Stimulated activated CD4-positive, alpha-beta T cell treated with anti-CD3 and anti-CD28 coated beads, Interleukin-4, amount 100 ng/mL, for 4 hours (primary cell): ENCODE results near the gene DDX24.
A peak's percentile ranks its signal among the peaks of the same experiment; 100 is the strongest.

Experiments used
- DNase-seq, 2 experiments: peaks; one replicate each; pipeline ENCODE4 v3.0.0-alpha.2; 2020

Gene DDX24, protein sequence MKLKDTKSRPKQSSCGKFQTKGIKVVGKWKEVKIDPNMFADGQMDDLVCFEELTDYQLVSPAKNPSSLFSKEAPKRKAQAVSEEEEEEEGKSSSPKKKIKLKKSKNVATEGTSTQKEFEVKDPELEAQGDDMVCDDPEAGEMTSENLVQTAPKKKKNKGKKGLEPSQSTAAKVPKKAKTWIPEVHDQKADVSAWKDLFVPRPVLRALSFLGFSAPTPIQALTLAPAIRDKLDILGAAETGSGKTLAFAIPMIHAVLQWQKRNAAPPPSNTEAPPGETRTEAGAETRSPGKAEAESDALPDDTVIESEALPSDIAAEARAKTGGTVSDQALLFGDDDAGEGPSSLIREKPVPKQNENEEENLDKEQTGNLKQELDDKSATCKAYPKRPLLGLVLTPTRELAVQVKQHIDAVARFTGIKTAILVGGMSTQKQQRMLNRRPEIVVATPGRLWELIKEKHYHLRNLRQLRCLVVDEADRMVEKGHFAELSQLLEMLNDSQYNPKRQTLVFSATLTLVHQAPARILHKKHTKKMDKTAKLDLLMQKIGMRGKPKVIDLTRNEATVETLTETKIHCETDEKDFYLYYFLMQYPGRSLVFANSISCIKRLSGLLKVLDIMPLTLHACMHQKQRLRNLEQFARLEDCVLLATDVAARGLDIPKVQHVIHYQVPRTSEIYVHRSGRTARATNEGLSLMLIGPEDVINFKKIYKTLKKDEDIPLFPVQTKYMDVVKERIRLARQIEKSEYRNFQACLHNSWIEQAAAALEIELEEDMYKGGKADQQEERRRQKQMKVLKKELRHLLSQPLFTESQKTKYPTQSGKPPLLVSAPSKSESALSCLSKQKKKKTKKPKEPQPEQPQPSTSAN

DNA sequence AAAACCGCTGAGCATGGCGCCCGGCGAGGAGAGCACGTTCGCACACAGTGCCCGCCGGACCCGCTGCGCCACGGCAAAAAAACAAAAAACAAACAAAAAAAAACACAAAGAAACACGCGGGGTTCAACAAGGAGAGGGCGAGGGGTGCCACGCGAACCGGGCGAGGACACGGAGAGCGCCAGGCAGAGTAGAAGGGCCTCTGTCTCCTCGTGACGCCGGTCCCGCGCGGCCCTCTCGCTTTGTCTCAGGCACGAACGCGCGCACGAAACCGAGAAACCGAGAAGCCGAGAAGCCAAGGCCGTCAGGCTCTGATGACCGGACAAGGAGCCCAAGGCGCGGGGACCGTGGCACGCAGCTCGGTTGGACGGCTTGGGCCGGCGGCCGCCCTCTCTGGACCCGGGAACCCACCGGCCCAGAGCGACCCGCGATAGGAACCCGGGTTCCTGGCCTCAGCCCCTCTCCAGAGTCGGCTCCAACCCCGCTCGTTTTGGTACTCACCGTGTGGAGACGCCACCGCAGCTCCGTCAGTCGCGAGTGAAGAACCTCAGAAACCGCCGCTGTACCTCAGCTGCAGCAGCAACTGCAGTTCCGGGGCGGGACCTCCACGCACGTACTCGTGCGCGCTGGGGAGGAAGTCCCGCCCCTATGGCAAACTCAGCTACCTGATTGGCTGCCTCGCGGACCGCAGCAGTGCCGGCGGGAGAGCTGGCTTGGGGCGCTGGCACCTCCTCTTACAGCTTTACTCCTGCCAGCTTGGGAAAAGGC lies at the start of gene DDX24, which contains the start of gene IFI27L1:
DDX24 (minus strand) TSS at position 582 of the 765 bp plus-strand sequence. CDS start 1,460 bp downstream, outside the sequence.
IFI27L1 (plus strand) TSS at position 690 of the 765 bp plus-strand sequence. CDS start 15,628 bp downstream, outside the sequence.
- DNase-seq: peak; percentile 95 to 96

DNA sequence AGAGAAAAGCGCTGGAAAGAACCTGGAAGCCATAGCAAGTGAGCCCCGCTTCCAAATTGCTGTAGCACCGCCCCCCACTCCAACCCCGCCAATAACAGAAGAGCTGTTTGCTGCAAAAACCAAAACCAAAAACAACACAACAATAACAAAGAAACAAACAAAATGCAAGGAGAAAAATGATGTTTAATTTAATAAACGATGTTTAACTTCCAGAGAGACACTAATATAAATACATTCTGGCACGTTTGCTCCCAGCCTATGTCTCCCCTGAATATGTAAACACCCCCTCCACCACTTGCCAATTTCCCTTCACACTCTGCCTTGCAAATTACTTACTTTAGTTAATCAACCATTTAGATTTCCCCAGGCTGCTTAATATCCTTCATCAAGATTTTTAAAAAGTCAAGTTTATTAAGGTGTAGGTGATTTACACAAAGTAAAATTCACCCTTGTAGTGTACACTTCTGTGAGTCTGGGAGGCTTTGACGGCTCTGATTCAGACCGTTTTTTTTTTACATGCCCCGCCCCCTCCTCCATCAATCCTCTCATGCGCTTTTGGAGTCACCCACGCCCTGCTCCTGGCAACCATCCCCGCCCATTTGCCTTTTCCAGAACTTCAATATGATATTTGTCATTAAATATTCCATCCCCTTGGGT lies 48.9 kb upstream of the DDX24 start:
- DNase-seq: no peak

DNA sequence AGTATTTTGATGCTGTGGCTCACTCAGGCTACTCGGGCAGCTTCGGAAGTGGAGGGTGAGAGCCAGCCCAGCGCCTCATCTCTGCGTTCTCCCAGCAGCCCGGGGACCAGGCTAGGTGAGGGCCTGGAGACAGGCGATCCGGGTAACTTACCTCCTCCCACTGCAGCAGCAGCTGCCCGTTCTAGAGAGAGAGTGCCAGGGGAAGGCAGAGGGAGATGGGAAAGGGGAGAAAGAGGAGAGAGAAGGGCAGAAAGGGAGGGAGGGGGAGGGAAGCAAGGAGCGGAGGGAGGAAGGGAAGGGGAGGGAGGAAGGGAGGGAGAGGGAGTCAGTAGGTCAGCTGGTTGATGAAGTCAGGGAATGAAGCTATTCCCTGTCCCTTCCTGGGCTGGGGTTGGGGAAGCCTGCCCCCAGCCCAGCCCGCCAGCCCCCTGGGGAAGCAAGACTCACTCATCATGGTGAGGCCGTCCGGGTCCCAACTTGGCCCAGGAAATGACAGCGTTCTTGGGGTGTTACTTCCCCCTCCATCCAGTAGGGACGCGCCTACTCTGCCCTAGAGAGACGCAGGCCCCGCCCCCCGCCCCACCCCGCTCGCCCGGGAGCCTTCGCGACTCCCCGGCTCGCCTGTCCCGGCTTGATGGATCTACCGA lies 48.2 kb upstream of the DDX24 start, which contains the start of gene IFI27L2:
IFI27L2 (minus strand) TSS at position 494 of the 647 bp plus-strand sequence; CDS start at position 454, 40 bp downstream.
- peak; percentile 48 to 62 for DNase-seq

DNA sequence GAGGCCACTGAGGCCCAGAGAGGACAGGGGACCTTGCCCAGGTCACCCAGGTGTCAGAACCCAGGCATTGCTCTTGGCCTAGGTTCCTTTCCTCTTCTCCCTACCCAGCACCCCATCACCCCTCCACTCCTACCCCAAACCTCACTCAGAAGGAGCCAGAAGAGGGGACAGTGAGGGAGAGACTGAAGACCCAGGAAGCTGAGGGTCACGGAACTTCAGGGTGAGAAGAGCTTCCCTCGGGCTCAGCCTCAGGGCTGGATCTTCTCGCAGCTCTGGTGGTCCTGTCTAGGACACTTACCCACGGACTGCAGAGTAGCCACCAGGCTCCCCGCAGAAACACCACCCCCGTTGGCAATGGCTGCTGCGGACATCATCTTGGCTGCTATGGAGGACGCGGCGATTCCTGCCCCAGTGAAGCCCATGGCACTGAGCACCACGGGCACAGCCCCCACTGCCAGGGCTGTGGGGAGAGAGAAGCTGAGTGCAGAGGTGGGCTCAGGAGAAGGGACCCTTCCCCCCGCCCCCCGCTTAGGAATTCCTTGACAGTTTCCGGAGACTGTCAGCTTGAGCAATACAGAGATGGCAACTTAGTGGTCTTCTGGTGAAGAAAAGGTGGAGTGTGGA lies 47.3 kb upstream of the DDX24 start:
- no peak for DNase-seq

DNA sequence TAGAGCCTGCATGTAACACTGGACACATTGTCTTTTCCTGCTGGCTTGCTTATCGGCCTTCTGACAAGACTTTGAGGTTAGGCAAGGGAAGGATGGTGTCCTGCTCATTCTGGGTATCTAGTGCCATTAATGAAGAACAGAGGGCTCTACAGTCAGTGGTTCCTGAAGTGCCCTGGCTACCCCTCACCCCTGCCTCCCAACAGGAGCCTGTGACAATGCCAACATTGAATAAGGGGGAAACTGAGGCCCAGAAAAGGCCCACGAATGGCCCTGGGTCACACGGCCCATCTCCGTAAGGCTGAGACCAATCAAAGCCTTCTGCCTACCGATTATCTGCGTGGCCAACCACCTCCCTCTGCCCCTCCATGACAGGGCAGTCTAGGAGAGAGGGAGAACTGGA lies 46.3 kb upstream of the DDX24 start:
- no peak for DNase-seq

DNA sequence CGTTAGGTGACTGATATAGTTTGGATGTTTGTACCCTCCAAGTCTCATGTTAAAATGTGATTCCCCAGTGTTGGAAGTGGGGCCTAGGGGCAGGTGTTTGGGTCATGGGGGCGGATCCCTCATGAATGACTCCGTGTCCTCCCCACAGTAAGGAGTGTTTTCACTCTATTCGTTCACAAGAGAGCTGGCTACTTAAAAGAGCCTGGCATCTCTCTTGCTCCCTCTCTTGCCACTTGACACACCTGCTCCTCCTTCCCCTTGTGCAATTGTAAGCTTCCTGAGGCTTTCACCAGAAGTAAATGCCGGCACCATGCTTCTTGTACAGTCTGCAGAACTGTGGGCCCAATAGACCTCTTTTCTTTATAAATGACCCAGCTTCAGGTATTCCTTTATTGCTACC lies 45.8 kb upstream of the DDX24 start:
- DNase-seq: no peak

DNA sequence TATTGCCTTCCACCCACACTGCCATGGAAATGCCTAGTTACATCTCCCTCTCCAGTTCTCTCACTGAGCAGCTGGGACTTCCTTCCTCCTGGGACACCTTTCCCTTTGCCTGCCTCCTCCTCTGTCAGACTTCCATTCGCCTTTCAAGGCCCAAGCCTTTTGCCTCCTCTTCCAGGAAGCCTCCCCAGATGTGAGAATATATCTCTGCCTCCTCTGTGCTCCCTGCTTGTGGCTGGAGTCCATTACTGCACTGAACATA lies 45.3 kb upstream of the DDX24 start:
- no peak for DNase-seq

DNA sequence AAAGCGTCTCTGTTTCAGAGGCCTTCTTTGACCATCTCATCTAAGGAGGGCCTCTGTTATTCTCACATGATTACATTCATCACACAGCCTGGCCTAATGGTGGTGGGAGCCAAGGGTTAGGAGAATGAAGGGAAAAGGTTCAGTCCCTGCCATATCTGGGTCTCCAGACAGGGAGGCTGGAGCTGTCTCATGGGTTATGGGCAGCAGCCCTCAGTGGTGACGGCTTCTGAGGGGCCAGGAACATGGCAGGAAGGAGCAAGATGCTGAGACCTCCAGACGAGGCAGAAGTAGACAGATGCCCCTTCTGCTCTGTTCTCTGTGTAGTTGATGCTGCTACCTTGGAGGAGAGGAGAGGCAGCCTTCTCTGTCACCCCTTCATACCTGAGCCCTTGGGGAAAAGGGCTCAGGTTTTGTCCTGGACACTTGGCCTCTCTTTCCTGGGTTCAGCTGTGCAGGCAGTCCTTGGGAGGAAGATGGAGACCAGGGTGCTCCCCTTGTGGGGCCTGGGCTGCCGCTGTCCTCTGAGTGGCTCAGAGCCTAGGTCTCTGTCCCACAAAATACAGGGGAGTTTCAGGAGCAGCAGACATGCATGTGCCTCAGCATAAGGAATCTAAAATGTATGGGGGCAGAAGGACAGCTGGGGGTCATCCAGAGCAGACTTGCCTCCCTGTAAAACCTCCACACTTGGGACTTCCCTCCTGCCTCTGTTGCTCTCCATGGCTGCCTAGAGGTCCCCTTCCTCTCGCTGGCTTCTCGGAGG lies 44.8 kb upstream of the DDX24 start:
- DNase-seq: no peak

DNA sequence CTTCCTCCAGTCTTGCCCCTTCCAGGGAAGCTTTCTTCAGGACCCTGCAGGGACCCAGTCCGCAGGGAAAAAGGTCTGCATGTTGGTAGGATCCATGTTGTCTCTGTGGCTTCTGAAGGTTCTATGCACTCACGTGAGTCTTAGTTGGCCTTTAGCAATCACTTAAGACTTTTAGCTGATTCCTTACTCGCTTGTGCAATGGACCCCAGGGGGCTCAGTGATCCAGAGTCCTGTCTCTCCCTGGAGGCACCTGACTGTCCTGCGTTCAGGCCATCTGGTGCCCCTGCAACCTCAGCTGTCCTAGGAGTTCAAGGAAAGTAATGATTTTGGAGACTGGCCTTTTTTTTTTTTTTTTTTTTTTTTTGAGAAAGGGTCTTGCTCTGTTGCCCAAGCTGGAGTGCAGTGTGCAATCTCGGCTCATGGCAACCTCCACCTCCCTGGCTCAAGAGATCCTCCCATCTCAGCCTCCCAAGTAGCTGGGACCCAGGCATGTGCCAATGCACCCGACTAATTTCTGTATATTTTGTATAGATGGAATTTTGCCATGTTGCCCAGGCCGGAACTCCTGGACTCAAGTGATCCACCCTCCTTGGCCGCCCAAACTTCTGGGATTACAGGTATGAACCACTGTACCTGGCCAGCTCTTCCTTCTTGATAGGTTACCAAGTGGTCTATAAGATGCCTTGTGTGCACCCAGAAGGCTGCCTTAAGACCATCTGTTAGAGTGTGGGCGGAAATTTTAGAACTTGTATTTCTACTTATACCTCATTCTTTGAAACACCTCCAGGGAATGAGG lies 43.8 kb upstream of the DDX24 start:
- DNase-seq: no peak

DNA sequence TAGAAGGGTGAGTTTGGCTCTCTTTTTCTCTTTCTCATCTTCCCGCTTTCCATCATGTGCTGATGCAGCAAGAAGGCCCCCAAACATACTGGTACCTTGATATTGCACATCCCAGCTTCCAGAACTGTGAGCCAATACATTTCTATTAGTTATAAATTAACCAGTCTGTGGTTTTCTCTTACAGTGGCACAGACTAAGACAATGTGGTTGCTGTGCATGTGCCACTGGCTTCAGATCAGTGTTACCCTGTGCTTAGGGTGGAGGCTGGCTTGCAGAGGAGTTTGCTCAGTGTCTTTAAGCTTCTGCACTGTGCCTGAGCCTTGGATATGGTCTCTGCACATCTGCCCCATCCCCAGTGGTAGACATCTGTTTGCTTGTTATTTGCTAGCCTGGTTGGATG lies 42.9 kb upstream of the DDX24 start:
- DNase-seq: no peak

DNA sequence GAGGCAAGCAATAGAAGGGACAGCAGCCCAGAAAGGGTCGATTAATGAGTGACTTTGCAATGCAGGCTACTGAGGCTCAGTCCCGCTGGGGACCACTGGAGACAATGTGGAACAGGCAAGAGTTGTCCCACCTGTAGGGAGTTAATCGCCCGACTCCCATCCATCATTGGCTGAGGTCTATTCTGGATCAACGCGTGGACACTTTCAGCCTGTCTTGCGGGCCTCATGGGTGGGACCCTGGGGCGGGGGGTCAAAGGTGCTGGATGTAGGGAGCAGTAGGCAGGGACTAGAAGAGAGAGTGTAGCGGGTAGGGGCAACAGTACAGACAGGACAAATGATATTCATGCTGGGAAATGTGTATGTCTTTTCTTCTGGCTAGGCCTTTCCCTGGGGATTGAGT lies 42.3 kb upstream of the DDX24 start:
- DNase-seq: no peak

DNA sequence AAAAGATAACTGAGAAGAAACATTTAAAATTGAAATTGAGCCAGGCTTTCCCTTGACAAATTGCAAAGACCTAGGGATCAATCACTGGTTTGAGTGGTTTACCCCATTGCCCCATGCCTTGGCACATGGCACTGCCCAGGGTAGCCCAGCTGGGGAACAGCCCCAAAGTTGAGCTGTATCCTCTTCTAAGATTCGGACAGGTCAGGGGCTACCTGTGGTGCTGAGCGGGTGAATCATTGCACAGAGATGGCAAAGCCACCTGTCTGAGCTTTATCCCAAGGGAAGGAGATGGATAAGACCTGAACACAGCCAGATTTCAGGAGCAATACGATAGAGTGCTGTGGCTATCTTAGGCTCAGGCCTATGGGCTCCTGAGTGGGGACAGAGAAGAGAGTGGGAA lies 41.4 kb upstream of the DDX24 start:
- DNase-seq: no peak

DNA sequence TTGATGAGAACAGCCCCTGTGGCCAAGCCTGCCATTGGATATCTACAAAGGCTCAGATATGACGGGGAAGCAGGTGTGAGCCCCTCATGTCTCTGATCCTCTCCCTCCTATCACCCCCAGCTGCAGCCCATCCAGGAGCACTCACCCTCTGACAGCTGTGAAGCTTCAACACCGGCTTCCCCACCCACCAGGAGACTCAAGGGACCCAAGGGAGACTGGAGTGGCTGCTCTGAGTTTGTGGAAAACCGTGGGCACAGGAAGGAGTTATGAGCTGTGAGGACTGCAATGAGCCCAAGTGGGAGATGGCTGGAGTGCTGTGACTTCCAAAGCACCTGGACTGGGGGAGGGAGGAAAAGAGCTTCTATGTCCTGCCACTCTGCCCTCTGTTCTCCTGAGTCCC lies 40.5 kb upstream of the DDX24 start:
- DNase-seq: no peak

DNA sequence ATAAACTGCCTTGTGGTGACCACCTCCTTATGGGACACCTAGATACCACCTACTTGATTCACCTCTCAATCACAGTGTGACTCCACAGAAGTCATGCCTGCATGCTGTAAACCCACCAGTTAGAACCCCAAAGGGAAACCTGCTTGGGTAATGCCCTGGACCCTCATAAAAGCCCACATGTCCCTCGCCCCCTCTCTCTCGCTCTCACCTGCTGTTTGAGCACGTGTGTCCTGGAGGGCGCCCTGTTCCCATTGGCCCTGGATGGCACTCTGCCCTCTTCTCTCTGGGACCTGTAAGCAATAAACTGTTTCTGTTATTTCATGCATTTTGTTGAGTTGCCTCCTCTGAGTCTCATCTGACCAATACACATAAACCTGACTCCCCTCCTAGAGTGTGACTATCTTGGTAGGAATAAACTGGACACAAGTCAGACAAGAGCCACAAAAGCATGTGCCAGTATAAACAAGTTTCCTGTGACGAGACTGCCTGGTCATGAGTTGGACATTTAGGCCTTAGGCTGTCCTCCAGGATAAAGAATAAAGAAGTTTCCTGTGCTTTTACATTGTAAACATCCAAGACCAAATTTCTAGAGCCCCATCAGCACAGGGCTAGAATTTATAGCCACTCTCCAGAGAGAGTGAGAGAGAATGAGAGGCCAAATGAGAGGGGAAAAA lies 39.8 kb upstream of the DDX24 start:
- no peak for DNase-seq

DNA sequence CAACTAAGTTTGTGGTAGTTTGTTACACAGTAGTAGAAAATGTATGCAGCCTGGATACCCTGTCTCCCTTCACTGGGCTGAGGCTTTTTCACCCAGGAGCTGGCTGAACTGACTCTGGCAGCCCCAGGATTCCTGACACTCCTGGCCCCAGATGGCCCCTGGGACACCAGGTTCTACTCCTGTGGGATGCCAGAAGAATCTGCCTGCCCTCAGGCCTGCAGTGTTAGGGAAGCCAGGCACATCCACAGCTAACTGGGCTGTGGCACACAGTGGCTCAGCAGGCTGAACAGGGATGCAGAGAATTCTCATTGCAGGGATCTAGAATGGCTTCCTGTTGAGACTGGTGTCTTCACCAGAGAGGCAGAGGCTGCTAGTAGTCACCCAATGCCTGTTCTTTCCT lies 38.1 kb upstream of the DDX24 start:
- no peak for DNase-seq

DNA sequence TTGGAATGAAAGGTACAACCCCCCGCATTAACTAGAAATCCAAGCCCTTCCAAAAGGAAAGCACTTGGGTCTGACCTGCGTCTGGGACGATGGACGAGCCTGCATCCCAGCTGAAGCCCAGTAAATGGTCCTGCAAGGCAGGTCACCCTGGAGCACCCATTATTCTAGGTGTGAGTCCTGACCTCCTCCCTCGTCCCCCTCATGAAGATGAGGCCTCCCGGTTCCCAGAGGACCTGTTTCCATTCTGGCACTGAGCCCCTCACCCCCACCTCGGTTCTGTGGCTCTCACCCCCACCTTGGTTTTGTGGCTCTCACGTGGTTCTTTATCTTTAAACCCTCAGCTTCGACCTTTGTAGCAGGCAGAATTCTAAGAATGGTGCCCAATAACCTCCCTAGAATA lies 36.9 kb upstream of the DDX24 start:
- DNase-seq: no peak

DNA sequence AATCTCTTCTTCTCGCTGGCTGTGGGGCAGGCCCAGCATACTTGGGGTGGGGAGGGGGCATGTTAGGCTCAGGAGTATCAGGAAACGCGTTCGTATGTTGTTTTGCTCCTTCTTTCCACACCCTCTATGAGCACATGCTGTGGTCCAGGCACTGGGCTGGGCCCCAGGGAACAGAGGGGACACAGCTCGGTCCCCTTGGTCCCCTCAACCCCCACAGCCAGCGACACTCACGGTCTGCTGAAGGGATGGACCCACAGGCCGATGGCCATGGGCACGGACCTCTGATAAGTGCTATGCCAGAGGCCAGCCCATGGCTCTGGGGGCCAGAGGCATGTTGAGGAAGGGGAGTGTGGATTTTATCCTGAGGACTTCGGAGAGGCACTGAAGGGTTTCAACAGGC lies 35.7 kb upstream of the DDX24 start:
- no peak for DNase-seq

DNA sequence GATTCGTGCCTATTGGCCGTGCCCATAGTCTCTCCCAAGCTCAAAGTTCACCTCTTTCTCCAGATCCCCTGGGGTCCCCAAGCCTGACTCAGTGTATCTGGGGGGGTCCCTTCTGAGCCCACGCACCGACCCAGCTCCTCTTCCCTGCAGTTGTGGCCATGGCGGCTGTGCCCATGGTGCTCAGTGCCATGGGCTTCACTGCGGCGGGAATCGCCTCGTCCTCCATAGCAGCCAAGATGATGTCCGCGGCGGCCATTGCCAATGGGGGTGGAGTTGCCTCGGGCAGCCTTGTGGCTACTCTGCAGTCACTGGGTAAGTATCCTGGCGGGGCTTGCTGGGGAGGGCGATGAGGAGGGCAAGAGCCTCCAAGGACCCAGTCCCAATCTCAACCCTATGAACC lies 34.6 kb upstream of the DDX24 start:
- DNase-seq: no peak

DNA sequence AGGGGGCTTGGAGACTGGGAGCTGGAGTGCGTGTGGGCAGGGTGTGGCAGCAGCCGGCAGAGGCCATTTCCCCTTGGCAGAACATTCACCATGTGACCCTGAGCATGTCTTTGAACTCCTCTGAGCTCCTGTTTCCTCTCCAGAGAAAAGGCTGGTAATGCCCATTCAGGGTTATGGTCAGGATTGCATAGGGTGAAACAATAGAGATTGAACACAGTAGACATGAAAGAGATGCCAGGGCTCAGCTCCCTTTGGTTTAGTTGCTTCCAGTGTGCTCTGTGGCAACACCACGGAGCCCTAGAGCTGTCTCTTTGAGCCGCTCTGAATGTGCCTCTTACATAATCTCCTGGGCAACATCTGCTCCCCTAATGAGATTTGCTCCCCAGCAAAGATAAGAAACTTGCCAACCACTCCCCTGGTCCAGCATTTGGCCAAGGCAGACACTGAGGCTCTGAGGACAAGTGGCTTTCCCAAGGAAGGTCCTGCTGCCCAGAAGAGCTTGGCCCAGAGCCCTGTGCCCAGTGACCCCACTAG lies 34.1 kb upstream of the DDX24 start:
- no peak for DNase-seq
